ENCODE data around the gene PCDHGC3.

PCDHGC3 gene

DNA sequence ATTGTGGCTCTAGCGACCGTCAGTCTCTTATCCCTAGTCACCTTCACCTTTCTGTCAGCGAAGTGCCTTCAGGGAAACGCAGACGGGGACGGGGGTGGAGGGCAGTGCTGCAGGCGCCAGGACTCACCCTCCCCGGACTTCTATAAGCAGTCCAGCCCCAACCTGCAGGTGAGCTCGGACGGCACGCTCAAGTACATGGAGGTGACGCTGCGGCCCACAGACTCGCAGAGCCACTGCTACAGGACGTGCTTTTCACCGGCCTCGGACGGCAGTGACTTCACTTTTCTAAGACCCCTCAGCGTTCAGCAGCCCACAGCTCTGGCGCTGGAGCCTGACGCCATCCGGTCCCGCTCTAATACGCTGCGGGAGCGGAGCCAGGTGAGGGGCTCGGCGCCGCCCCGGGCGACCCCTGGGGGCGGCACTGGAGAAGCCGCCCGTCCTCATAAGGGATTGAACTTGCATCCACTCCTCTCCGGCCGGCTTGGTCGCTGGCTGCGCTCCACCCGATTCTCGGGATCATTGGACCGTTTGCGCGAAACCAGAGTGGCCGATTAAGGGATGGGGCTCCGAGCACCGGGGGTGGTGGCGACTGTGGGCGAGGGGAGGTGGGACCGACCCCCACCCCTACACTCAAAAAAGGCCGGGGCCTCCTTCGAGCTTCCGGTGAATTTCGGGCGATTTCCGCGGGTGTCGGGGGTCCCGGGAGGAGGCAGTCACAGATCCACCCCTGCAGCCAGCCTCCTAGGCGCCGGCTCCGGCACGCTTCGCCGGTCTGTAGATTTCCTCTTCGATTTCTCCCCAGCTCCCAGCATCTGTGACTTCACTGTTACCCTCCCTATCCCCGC lies 15.8 kb downstream of the PCDHGC3 start:
- DNase-seq (ENCODE audit: low read depth in 1 of 2, low spot score in 1 of 2), result no peak
- peaks cover 42% of the 10 kb centered on the region for H3K27me3 ChIP-seq (ENCODE audit: insufficient read depth, poor library complexity, severe bottlenecking)
- H3K27ac ChIP-seq (replicated peaks), result no peak overlapping the region
- TF ChIP-seq POLR2AphosphoS5 (IDR thresholded peaks at IDR 0.05; ENCODE audit: low read depth) (no peak), CTCF (IDR thresholded peaks at IDR 0.05; ENCODE audit: insufficient read depth, low read length) (no peak), GABPA (IDR thresholded peaks at IDR 0.05; ENCODE audit: low read depth) (no peak), REST (IDR thresholded peaks at IDR 0.05; ENCODE audit: insufficient replicate concordance, low read depth) (no peak), SPI1 (IDR thresholded peaks at IDR 0.05; ENCODE audit: borderline replicate concordance, low read depth) (no peak)
- H3K4me3 ChIP-seq (replicated peaks; ENCODE audit: insufficient read depth, low read length), result no peak overlapping the region

GRCh38 chr5:141492168-141492885 lies 16.6 kb downstream of the PCDHGC3 start:
- Histone ChIP-seq H3K27me3 (ENCODE audit: insufficient read depth, poor library complexity, severe bottlenecking) (peaks cover 40% of the 10 kb centered on the region), H3K27ac (replicated peaks) (no peak overlapping the region), H3K4me3 (replicated peaks; ENCODE audit: insufficient read depth, low read length) (no peak overlapping the region)
- DNase-seq (ENCODE audit: low read depth in 1 of 2, low spot score in 1 of 2), result no peak
- TF ChIP-seq POLR2AphosphoS5 (IDR thresholded peaks at IDR 0.05; ENCODE audit: low read depth), result no peak
- no peak for TF ChIP-seq GABPA (IDR thresholded peaks at IDR 0.05; ENCODE audit: low read depth)

DNA sequence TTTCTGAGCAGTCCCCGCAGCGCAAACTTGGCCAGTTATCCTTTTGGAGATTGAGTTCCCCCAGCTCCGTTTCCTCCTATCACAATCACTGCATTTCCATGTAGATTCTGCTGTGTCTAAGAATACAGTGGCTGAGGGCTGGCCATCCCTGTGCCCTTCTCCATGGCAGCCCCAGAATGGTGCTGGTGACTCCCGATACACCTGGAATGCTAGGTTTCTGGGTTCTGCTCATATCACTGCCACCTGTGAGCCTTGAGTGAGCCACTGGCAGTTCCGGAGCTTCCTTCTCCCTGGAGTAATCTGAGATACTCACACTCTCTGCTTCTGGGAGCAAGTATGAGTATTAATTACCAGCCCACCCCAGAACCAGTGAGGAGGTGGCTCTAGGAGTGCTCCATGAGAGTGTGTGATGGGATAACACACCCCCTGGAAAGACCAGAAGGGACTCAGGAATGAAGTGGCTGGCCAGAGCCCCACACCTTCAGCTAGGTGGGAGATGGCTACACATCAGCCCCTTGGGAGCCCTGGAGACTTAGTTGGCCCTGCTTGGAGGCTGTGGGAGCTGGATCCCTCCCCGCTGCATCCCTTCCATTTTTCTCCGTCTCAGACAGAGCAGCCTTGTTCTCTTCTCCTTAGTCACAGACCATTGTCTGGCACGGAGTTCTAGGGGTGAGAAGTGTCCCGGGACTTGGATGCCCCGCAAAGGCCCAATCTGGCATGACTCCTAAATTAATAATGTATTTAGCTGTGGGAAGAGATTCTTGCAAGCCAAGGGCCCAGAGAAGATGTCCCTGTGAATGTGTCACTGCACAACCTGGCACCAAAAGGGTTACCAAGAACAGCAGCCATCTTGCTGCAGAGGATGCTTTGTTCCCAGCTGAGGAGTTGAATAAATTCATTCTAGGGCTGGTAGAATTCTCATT lies 18.0 kb downstream of the PCDHGC3 start:
- TF ChIP-seq POLR2AphosphoS5 (IDR thresholded peaks at IDR 0.05; ENCODE audit: low read depth) (no peak), CTCF (IDR thresholded peaks at IDR 0.05; ENCODE audit: insufficient read depth, low read length) (no peak), REST (IDR thresholded peaks at IDR 0.05; ENCODE audit: insufficient replicate concordance, low read depth) (no peak), SPI1 (IDR thresholded peaks at IDR 0.05; ENCODE audit: borderline replicate concordance, low read depth) (no peak), GABPA (IDR thresholded peaks at IDR 0.05; ENCODE audit: low read depth) (no peak)
- no peak overlapping the region for H3K4me3 ChIP-seq (replicated peaks; ENCODE audit: insufficient read depth, low read length)
- peaks cover 32% of the 10 kb centered on the region for H3K27me3 ChIP-seq (ENCODE audit: insufficient read depth, poor library complexity, severe bottlenecking)
- no peak for DNase-seq (ENCODE audit: low read depth in 1 of 2, low spot score in 1 of 2)
- no peak overlapping the region for H3K27ac ChIP-seq (replicated peaks)

Data from HL-60 (cell line).